Uterus (tissue), 4 donors: ENCODE results near the gene PCDHGA10. TPM values are rescaled to one million over a fixed set of nuclear protein-coding genes. Genes with fewer than 3 reads are reported as not detected.
"Not testable (repeated sequence)": the region's sequence is repeated elsewhere in the genome, so short reads cannot be mapped to it uniquely, and the experiment has no call there.

Source experiments
- DNase-seq, 2 donors: peaks; one replicate each; pipeline ENCODE4 v3.0.0-alpha.2; 2019 to 2020
- H3K27ac ChIP-seq, 2 donors: fragments of 200-600 bp; sonication (generic); 1 replicate in 1 of 2; 2 replicates in 1 of 2; pipeline ENCODE4 v1.5.1; 2016 to 2018
- H3K27me3 ChIP-seq, 2 donors: fragments of 200-600 bp; sonication (generic); one replicate each; pipeline ENCODE4 v1.5.1; 2018 to 2019; ENCODE audit warnings: control low read depth in 1 of 2
- H3K36me3 ChIP-seq, 2 donors: fragments of 200-600 bp; sonication (generic); one replicate each; pipeline ENCODE4 v1.5.1; 2019; ENCODE audit warnings: control low read depth in 1 of 2
- H3K4me1 ChIP-seq, 2 donors: fragments of 200-600 bp; sonication (generic); one replicate each; pipeline ENCODE4 v1.5.1; 2018 to 2019; ENCODE audit warnings: control low read depth in 1 of 2
- H3K4me3 ChIP-seq, 2 donors: fragments of 200-600 bp; sonication (generic); 1 replicate in 1 of 2; 2 replicates in 1 of 2; pipeline ENCODE4 v1.5.1; 2018 to 2019; ENCODE audit warnings: mild to moderate bottlenecking in 1 of 2
- H3K9me3 ChIP-seq, 2 donors: fragments of 200-600 bp; sonication (generic); one replicate each; pipeline ENCODE4 v1.5.1; 2019; ENCODE audit warnings: control low read depth in 1 of 2
- POLR2A ChIP-seq, 2 donors: fragments of 450-650 bp; IDR thresholded peaks; one replicate each; pipeline ENCODE4 v1.6.1; 2016; ENCODE audit warnings: antibody characterized with exemption in 2 of 2, mild to moderate bottlenecking in 1 of 2, moderate library complexity in 1 of 2
- intact Hi-C: fragments of 100-400 bp; cut with DNase I; formaldehyde crosslinking; loops from one replicate; pipeline ENCODE4 v1.15.1; 2023; ENCODE audit warnings: low total_unique reads
- total RNA-seq, 4 donors: library from RNA; depleted of rRNA in 3 of 4; stranded (reverse); fragments of >200 nt in 3 of 4; gene quantifications; one replicate each; pipeline versions ENCODE4 v1.1.0 to v1.2.4, GENCODE V29; 2014 to 2023
- TF ChIP-seq, protein P1 (sequence below), 4 experiments: fragments of 200-600 bp in 2 of 4; fragments of 450-650 bp in 2 of 4; sonication (generic) in 2 of 4; IDR thresholded peaks; one replicate each; pipeline ENCODE4 v1.5.1; 2016 to 2019; ENCODE audit warnings: antibody characterized with exemption in 4 of 4, mild to moderate bottlenecking in 2 of 4, moderate library complexity in 1 of 4
- donor health status: DM: yes; HTN: yes; CAD: no.

The PCDHGA10 gene
- total RNA-seq, 4 donors from 2014 or later: 2.4 to 11.2 (median 6.6) TPM

GRCh38 chr5:141389153-141390042, 23.4 kb upstream of the PCDHGA10 start:
- Histone ChIP-seq H3K27ac (no peak overlapping the region), H3K9me3 (peaks cover 0 to 86% of the 10 kb centered on the region in 2 donors), H3K27me3 (no peaks in the 10 kb centered on the region), H3K4me3 (no peak overlapping the region), H3K4me1 (no peaks in the 10 kb centered on the region), H3K36me3 (no peaks in the 10 kb centered on the region)
- intact Hi-C loops: no loop called here
- TF ChIP-seq, protein P1, sequence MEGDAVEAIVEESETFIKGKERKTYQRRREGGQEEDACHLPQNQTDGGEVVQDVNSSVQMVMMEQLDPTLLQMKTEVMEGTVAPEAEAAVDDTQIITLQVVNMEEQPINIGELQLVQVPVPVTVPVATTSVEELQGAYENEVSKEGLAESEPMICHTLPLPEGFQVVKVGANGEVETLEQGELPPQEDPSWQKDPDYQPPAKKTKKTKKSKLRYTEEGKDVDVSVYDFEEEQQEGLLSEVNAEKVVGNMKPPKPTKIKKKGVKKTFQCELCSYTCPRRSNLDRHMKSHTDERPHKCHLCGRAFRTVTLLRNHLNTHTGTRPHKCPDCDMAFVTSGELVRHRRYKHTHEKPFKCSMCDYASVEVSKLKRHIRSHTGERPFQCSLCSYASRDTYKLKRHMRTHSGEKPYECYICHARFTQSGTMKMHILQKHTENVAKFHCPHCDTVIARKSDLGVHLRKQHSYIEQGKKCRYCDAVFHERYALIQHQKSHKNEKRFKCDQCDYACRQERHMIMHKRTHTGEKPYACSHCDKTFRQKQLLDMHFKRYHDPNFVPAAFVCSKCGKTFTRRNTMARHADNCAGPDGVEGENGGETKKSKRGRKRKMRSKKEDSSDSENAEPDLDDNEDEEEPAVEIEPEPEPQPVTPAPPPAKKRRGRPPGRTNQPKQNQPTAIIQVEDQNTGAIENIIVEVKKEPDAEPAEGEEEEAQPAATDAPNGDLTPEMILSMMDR (IDR thresholded peaks at IDR 0.05): no peak
- no peak for TF ChIP-seq POLR2A (IDR thresholded peaks at IDR 0.05)
- no peak for DNase-seq

DNA sequence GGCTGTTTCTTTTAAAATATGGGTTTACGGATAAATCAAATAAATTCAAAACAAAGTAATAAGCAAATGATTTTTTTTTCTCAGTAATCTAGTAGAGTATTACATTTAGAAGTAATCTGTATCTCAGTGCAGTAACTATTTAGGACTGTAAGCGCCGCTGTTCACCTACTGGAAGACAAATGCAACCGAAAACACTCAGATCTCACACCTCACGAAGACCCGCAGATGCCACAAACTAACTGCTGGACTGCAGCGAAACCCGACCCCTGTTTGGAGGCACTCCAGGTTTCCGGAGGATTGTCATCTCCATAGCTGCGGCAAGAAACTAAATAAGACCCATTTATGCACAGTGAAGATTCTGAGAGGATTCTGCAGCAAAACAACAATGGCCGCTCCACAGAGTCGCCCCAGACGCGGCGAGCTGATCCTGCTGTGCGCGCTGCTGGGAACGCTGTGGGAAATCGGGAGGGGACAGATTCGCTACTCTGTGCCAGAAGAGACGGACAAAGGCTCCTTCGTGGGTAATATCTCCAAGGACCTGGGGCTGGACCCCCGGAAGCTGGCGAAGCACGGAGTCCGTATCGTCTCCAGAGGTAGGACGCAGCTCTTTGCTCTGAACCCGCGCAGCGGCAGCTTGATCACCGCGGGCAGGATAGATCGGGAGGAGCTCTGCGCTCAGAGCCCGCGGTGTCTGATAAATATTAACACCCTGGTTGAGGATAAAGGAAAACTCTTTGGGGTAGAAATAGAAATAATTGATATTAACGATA, 20.2 kb upstream of the PCDHGA10 start, which contains the start of gene PCDHGA8:
Gene PCDHGA8, plus strand, starts transcription at position 205 of the 770 bp plus-strand sequence. Its CDS starts 181 bp downstream, at position 386.
- no peak within 1 kb of the TSS for H3K27ac ChIP-seq
- DNase-seq: no peak
- no peaks in the 10 kb centered on the region for H3K27me3 ChIP-seq
- no peak for TF ChIP-seq POLR2A (IDR thresholded peaks at IDR 0.05)
- TF ChIP-seq, protein P1 (IDR thresholded peaks at IDR 0.05): no peak
- H3K4me3 ChIP-seq: no peak within 1 kb of the TSS
- no peaks in the 10 kb centered on the region for H3K4me1 ChIP-seq
- intact Hi-C loops: no loop called here
- H3K9me3 ChIP-seq: peaks cover 0 to 82% of the 10 kb centered on the region in 2 donors
- no peaks in the 10 kb centered on the region for H3K36me3 ChIP-seq

DNA sequence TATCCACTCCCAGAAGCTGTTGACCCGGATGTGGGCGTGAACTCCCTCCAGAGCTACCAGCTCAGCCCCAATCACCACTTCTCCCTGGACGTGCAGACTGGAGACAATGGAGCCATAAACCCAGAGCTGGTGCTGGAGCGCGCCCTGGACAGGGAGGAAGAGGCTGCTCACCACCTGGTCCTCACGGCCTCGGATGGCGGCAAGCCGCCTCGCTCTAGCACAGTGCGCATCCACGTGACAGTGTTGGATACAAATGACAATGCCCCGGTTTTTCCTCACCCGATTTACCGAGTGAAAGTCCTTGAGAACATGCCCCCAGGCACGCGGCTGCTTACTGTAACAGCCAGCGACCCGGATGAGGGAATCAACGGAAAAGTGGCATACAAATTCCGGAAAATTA, 19.5 kb upstream of the PCDHGA10 start:
- Histone ChIP-seq H3K27ac (no peak overlapping the region), H3K4me3 (no peak overlapping the region), H3K27me3 (no peaks in the 10 kb centered on the region), H3K4me1 (no peaks in the 10 kb centered on the region), H3K9me3 (peaks cover 0 to 84% of the 10 kb centered on the region in 2 donors), H3K36me3 (no peaks in the 10 kb centered on the region)
- TF ChIP-seq, protein P1 (IDR thresholded peaks at IDR 0.05): no peak
- no peak for TF ChIP-seq POLR2A (IDR thresholded peaks at IDR 0.05)
- intact Hi-C loops: no loop called here
- no peak for DNase-seq

GRCh38 chr5:141394401-141395187, 18.2 kb upstream of the PCDHGA10 start:
- intact Hi-C loops, H3K4me3 ChIP-seq, DNase-seq, H3K27me3 ChIP-seq, H3K27ac ChIP-seq, H3K36me3 ChIP-seq, H3K4me1 ChIP-seq: not testable (repeated sequence)
- H3K9me3 ChIP-seq: peaks cover 0 to 81% of the 10 kb centered on the region in 2 donors
